Fibroblast of villous mesenchyme (primary cell): ENCODE data around the gene TMEM135. TPM values are rescaled to one million over a fixed set of nuclear protein-coding genes. Genes with fewer than 3 reads are reported as not detected.
"Not testable (repeated sequence)": the region's sequence is repeated elsewhere in the genome, so short reads cannot be mapped to it uniquely, and the experiment has no call there.

Source experiments
- DNase-seq: peaks from one replicate; pipeline ENCODE4 v3.0.0-alpha.2; 2010; ENCODE audit warnings: low read depth
- H3K4me3 ChIP-seq: 2 replicates; pipeline ENCODE4 v1.5.1; 2011; ENCODE audit warnings: low read depth, mild to moderate bottlenecking, low read length
- CTCF ChIP-seq: IDR thresholded peaks from 2 replicates; pipeline ENCODE4 v1.5.1; 2012; ENCODE audit warnings: low read depth, mild to moderate bottlenecking, low read length; ENCODE audit not compliant: insufficient read depth
- total RNA-seq: library from RNA; depleted of rRNA; stranded (reverse); fragments of >200 nt; gene quantifications from 2 replicates; pipeline ENCODE4 v1.2.3, GENCODE V29; 2012

Gene TMEM135
- 30.0 and 35.4 TPM in 2 replicates for total RNA-seq

- peak; percentile 93 for DNase-seq
- TF ChIP-seq CTCF = peak; percentile 3
- H3K4me3 ChIP-seq = peak within 1 kb of the TSS; percentile 89
These were observed at the start of gene TMEM135 for GRCh38 chr11:87037450-87038234. Gene TMEM135, plus strand, starts transcription at chr11:87037934. Its CDS starts 112 bp downstream, at chr11:87038046.

GRCh38 chr11:86988351-86988881 is 49.3 kb upstream of the TMEM135 start:
- no peak for DNase-seq
- TF ChIP-seq CTCF = no peak
- H3K4me3 ChIP-seq = no peak overlapping the region

- no peak overlapping the region for H3K4me3 ChIP-seq
- no peak for TF ChIP-seq CTCF
- peak; percentile 28 for DNase-seq
These were observed 47.7 kb upstream of the TMEM135 start for GRCh38 chr11:86990031-86990430.

GRCh38 chr11:86990515-86990914 is 47.2 kb upstream of the TMEM135 start:
- DNase-seq = peak; percentile 50
- no peak overlapping the region for H3K4me3 ChIP-seq
- no peak for TF ChIP-seq CTCF

- DNase-seq = no peak
- H3K4me3 ChIP-seq = no peak overlapping the region
- TF ChIP-seq CTCF = no peak
These were observed 46.4 kb upstream of the TMEM135 start for GRCh38 chr11:86991341-86991740.

GRCh38 chr11:86992340-86992739 is 45.4 kb upstream of the TMEM135 start:
- not testable (repeated sequence) for DNase-seq, H3K4me3 ChIP-seq

- H3K4me3 ChIP-seq = no peak overlapping the region
- TF ChIP-seq CTCF = no peak
- DNase-seq = no peak
These were observed 44.7 kb upstream of the TMEM135 start for GRCh38 chr11:86993031-86993430.
